ENCODE data around the gene MLH3. TPM values are rescaled to one million over a fixed set of nuclear protein-coding genes. Genes with fewer than 3 reads are reported as not detected.

Gene MLH3
- total RNA-seq, 1 experiment from 2014 or later: 48.7 TPM

GRCh38 chr14:75077794-75078193 is 26.5 kb upstream of the MLH3 start:
- Histone ChIP-seq H3K79me2 (ENCODE audit: low read depth) (no peaks in the 10 kb centered on the region), H3K4me2 (no peak overlapping the region), H3K36me3 (ENCODE audit: low read depth) (peaks cover 12% of the 10 kb centered on the region; the same call in 1 of the 2 replicates), H3K27me3 (ENCODE audit: insufficient read depth, low read depth) (no peaks in the 10 kb centered on the region), H4K20me1 (ENCODE audit: insufficient read depth) (no peaks in the 10 kb centered on the region), H3F3A (ENCODE audit: insufficient read depth, low read depth) (peaks cover 29% of the 10 kb centered on the region; the same call in 1 of the 2 replicates), H3K4me1 (replicated peaks; ENCODE audit: insufficient read depth) (no peaks in the 10 kb centered on the region), H3K27ac (no peak overlapping the region), H3K9me2 (ENCODE audit: insufficient read depth) (no peaks in the 10 kb centered on the region), H3K4me3 (no peak overlapping the region), H3K9me3 (ENCODE audit: insufficient read depth, low read depth) (no peaks in the 10 kb centered on the region), H2AFZ (no peak overlapping the region)
- intact Hi-C loops (cut with micrococcal nuclease; ENCODE audit: unreplicated experiment): no loop called here
- POLR2A ChIA-PET (ENCODE audit: unreplicated experiment): interaction anchor here (0.6 kb wide), 1 partner anchor 40 kb away, joined by 12 read pairs; no protein-coding TSS in a partner anchor
- TF ChIP-seq CTCF (conservative IDR thresholded peaks at IDR 0.05): no peak
- TF ChIP-seq EZH2 (IDR thresholded peaks at IDR 0.05; ENCODE audit: low read depth): no peak
- CTCF ChIA-PET: interaction anchor here (0.6 to 0.7 kb wide), 2 partner anchors 220 to 766 kb away, joined by 4 read pairs; no protein-coding TSS in a partner anchor
- no peak for DNase-seq
- no TSS peak for BruUV-seq (replicated peaks)

DNA sequence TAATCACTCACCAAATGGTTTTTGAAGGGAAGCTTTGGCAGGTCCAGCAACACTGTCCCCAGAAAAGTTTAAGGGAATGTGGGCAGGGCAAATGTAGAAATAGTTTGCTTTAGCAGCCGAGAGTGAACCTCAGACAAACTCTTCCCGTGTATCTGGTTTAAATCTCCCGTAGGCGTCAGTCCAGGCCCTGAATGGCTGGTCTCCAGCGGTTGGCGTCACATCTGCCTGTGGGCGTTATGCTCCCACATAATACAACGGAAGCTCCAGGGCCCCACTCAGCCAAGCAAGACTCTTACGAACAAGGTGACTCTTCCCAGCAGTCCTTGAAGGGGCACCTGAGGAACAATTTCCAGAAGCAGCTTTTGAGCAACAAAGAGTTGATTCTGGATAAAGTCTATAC is 19.1 kb upstream of the MLH3 start:
- Histone ChIP-seq H3K79me2 (ENCODE audit: low read depth) (peaks cover 24% of the 10 kb centered on the region), H3K27me3 (ENCODE audit: insufficient read depth, low read depth) (no peaks in the 10 kb centered on the region), H3K36me3 (ENCODE audit: low read depth) (no peaks in the 10 kb centered on the region), H3K4me1 (replicated peaks; ENCODE audit: insufficient read depth) (peaks cover 30% of the 10 kb centered on the region), H3K4me3 (peak overlapping the region; percentile 71; the same call in 1 of the 2 replicates), H3K27ac (peak overlapping the region; percentile 79), H3F3A (ENCODE audit: insufficient read depth, low read depth) (peaks cover 47% of the 10 kb centered on the region), H4K20me1 (ENCODE audit: insufficient read depth) (no peaks in the 10 kb centered on the region), H2AFZ (no peak overlapping the region), H3K4me2 (peak overlapping the region; percentile 94), H3K9me2 (ENCODE audit: insufficient read depth) (no peaks in the 10 kb centered on the region), H3K9me3 (ENCODE audit: insufficient read depth, low read depth) (no peaks in the 10 kb centered on the region)
- BruUV-seq (replicated peaks): no TSS peak
- TF ChIP-seq EZH2 (IDR thresholded peaks at IDR 0.05; ENCODE audit: low read depth) (no peak), CTCF (conservative IDR thresholded peaks at IDR 0.05) (no peak)
- intact Hi-C loops (cut with micrococcal nuclease; ENCODE audit: unreplicated experiment): no loop called here
- no peak for DNase-seq
- ChIA-PET CTCF (interaction anchor here (0.6 to 2.1 kb wide), 4 partner anchors 125 to 223 kb away, joined by 3 to 6 read pairs (median 6); partner anchors contain the start of gene RPS6KL1), POLR2A (ENCODE audit: unreplicated experiment) (interaction anchor here (0.6 to 0.7 kb wide), 4 partner anchors 57 to 192 kb away, joined by 3 to 4 read pairs (median 4); no protein-coding TSS in a partner anchor)

- ChIA-PET CTCF (interaction anchor here (0.7 to 2.1 kb wide), 5 partner anchors 47 to 209 kb away, joined by 3 to 6 read pairs (median 4); partner anchors contain the start of gene RPS6KL1), POLR2A (ENCODE audit: unreplicated experiment) (interaction anchor here (0.5 to 0.9 kb wide), 9 partner anchors 25 to 489 kb away, joined by 3 to 9 read pairs (median 4); no protein-coding TSS in a partner anchor)
- H2AFZ ChIP-seq: peak overlapping the region; percentile 83
- no peaks in the 10 kb centered on the region for H4K20me1 ChIP-seq (ENCODE audit: insufficient read depth)
- intact Hi-C loops (cut with micrococcal nuclease; ENCODE audit: unreplicated experiment): loop anchor here (1.0 to 2.0 kb wide), 4 partner anchors 19 to 129 kb away; partner anchors contain the start of genes EIF2B2 and MLH3
- H3K27me3 ChIP-seq (ENCODE audit: insufficient read depth, low read depth): no peaks in the 10 kb centered on the region
- peaks cover 30% of the 10 kb centered on the region for H3K4me1 ChIP-seq (replicated peaks; ENCODE audit: insufficient read depth)
- peak overlapping the region; percentile 94 for H3K4me2 ChIP-seq
- TSS peak; percentile 53 for BruUV-seq (replicated peaks)
- H3K4me3 ChIP-seq: peak overlapping the region; percentile 71
- no peaks in the 10 kb centered on the region for H3K36me3 ChIP-seq (ENCODE audit: low read depth)
- no peak for TF ChIP-seq EZH2 (IDR thresholded peaks at IDR 0.05; ENCODE audit: low read depth)
- no peak for TF ChIP-seq CTCF (conservative IDR thresholded peaks at IDR 0.05)
- no peak for DNase-seq
- H3K27ac ChIP-seq: peak overlapping the region; percentile 79
- H3K79me2 ChIP-seq (ENCODE audit: low read depth): peaks cover 24% of the 10 kb centered on the region
- H3K9me2 ChIP-seq (ENCODE audit: insufficient read depth): no peaks in the 10 kb centered on the region
- H3K9me3 ChIP-seq (ENCODE audit: insufficient read depth, low read depth): no peaks in the 10 kb centered on the region
- peaks cover 47% of the 10 kb centered on the region for H3F3A ChIP-seq (ENCODE audit: insufficient read depth, low read depth)
Measured at GRCh38 chr14:75069811-75070145, 18.5 kb upstream of the MLH3 start.

All from PC-9 (cell line).